ENCODE results near the gene MICAL2. TPM values are rescaled to one million over a fixed set of nuclear protein-coding genes. Genes with fewer than 3 reads are reported as not detected.

Gene MICAL2
- total and polyA plus RNA-seq, 2 donors (not counting 1 experiment from before 2014, with no cell fraction given), result 0.32 to 0.40 TPM

GRCh38 chr11:12129227-12129626 is 18.8 kb downstream of the MICAL2 start:
- CTCF ChIA-PET, result no interaction called here
- no peak overlapping the region for H3K27ac ChIP-seq (ENCODE audit: low read length in 2 of 2)

More at GRCh38 chr11:12129227-12129626, 18.8 kb downstream of the MICAL2 start:
- ATAC-seq (ENCODE audit: low read depth), result no peak
- no peak overlapping the region for H3K4me3 ChIP-seq (ENCODE audit: control extremely low read depth in 1 of 5, extremely low read depth in 1 of 5, insufficient read depth in 1 of 5, low read depth in 2 of 5, low read length in 4 of 5)
- no peak overlapping the region for H3K4me2 ChIP-seq (replicated peaks; ENCODE audit: low read depth, low read length, poor library complexity, severe bottlenecking)
- WGBS (ENCODE audit: insufficient coverage), result 84% methylated on average over 3 of the region's 4 CpGs
- intact Hi-C loops (cut with micrococcal nuclease), result no loop called here
- no peaks in the 10 kb centered on the region for H3K36me3 ChIP-seq (replicated peaks in 1 of 2; ENCODE audit: control extremely low read depth in 1 of 2, control insufficient read depth in 1 of 2, extremely low read depth in 1 of 2, insufficient read depth in 2 of 2, low read length in 1 of 2)
- Mint-ChIP-seq H3K4me3 (no peak overlapping the region), H3K4me1 (peaks cover 8% of the 10 kb centered on the region), H3K9me3 (ENCODE audit: insufficient read depth) (no peaks in the 10 kb centered on the region), H3K27ac (no peak overlapping the region), H3K27me3 (peaks cover 18% of the 10 kb centered on the region)
- no peak for DNase-seq
- peaks cover 0 to 5% of the 10 kb centered on the region in 2 donors for H3K4me1 ChIP-seq (ENCODE audit: control insufficient read depth in 2 of 2, insufficient read depth in 2 of 2, low read length in 2 of 2)
- no peaks in the 10 kb centered on the region for H3K9me3 ChIP-seq (ENCODE audit: control extremely low read depth in 1 of 3, control insufficient read depth in 2 of 3, insufficient read depth in 1 of 3, low read length in 2 of 3)
- no peak for TF ChIP-seq CTCF (IDR thresholded peaks at IDR 0.05)
- TF ChIP-seq EZH2 (IDR thresholded peaks at IDR 0.05; ENCODE audit: borderline replicate concordance, insufficient read depth, low read depth, low read length, poor library complexity, severe bottlenecking), result no peak
- H2AFZ ChIP-seq (ENCODE audit: insufficient read depth, low read depth, low read length, poor library complexity, severe bottlenecking), result no peak overlapping the region
- no peaks in the 10 kb centered on the region for H3K79me2 ChIP-seq (ENCODE audit: control insufficient read depth, insufficient read depth, low read length)
- H3K9ac ChIP-seq (ENCODE audit: low read length), result no peak overlapping the region
- no peaks in the 10 kb centered on the region for H4K20me1 ChIP-seq (ENCODE audit: control insufficient read depth, insufficient read depth, low read length, poor library complexity, severe bottlenecking)
- H3K27me3 ChIP-seq (replicated peaks in 1 of 4; ENCODE audit: control extremely low read depth in 1 of 4, control insufficient read depth in 3 of 4, insufficient read depth in 4 of 4, low read length in 3 of 4), result no peaks in the 10 kb centered on the region
- POLR2A ChIA-PET, result no interaction called here

All from B cell (primary cell).